ENCODE data around the gene GRIFIN.

The GRIFIN gene

DNA sequence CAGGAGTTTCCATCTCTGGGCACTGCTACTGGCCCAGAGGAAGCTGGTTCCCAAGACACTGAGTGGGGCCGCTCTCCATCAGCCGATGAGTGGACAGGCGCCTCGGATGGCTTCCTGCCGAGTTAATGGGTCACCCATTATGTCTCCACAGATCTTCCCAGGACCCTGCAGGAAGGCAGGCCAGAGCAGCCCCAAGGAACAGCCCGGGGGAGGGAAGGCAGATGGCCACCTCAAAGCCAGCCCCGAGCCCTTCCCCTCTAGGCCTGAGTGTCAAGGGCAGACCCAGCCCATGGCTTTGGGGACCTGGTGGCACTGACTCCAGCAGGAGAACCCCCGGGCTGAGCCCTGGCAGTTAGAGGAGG, 40.0 kb upstream of the GRIFIN start:
- Mint-ChIP-seq H3K27me3 (no peaks in the 10 kb centered on the region), H3K9me3 (no peaks in the 10 kb centered on the region), H3K4me1 (peaks cover 41% of the 10 kb centered on the region), H3K27ac (no peak overlapping the region), H3K4me3 (no peak overlapping the region)
- ATAC-seq: no peak
- no peak for DNase-seq

DNA sequence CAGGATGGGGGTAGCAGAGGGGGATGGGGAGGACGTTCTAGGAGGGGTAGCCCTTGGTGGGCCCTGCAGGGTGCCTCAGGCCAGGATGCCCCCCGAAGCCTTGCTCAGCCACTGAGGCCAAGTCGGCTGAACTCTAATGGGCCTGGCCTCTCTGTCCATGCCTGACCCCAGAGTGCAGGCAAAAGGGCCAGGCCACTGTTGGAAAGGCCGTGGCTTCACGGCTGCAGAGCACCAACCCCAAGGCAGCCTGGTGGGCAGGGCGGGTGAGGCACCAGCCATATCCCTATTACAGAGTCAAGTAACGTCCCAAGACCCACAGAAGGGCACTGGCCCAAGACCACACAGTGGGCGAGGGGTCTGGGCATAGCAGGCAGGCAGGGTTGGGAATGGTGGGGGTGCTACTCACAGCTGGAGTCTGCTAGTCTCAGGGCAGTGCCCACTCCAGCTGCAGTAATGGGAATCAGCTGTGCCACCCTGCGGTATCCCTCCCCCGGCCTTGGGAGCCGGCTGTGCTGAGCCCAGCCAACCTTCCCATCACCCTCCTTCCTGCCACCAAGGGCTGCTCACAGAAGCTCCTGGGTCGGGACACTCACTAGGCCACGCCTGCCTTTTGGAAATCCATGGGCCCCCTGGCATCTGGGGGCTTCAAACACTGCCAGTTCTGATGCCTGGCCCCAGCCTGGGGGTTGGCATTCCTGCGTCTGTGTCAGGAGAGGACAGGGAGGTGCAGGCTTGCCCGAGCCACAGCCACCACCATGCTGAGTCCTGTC, 39.4 kb upstream of the GRIFIN start:
- H3K4me3 Mint-ChIP-seq: no peak overlapping the region
- H3K4me1 Mint-ChIP-seq: peaks cover 47% of the 10 kb centered on the region
- H3K27me3 Mint-ChIP-seq: no peaks in the 10 kb centered on the region
- H3K9me3 Mint-ChIP-seq: no peaks in the 10 kb centered on the region
- DNase-seq: no peak
- no peak overlapping the region for H3K27ac Mint-ChIP-seq
- no peak for ATAC-seq

DNA sequence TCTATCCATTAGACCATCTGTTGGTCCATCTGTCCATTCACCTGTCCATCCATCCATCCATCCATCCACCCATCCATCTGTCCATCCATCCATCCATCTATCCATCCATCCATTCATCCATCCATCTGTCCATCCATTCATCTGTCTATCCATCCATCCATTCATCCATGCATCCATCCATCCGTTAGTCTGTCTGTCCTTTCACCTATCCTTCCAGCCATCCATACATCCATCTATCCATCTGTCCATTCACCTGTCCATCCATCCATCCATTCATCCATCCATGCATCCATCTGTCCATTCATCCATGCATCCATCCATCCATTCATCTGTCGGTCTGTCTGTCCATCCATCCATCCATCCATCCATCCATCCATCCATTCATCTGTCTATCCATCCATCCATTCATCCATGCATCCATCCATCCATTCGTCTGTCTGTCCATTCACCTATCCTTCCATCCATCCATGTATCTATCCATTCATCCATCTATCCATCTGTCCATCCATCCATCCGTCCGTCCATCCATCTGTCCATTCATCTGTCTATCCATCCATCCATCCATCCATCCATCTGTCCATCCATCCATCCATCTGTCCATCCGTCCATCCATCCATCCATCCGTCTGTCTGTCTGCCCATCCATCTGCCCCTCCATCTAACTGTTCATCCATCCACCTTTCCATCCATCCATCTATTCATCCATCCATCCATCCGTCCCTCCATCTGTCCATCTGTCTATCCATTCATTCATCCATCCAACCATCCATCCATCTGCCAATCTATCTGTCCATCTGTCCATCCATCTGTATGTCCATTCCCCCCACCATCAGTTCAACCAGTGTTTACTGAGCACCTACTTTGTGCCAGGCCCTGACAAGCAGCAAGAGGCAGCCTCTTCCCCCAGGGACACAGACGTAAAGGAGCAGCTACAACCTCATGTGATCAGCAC, 38.5 kb upstream of the GRIFIN start:
- Mint-ChIP-seq H3K4me3 (no peak overlapping the region), H3K27me3 (no peaks in the 10 kb centered on the region), H3K27ac (no peak overlapping the region), H3K9me3 (no peaks in the 10 kb centered on the region), H3K4me1 (peaks cover 56% of the 10 kb centered on the region)
- ATAC-seq (no peak), DNase-seq (no peak)

- DNase-seq (peak in 1 of 2 donors; percentile 9), ATAC-seq (no peak)
- Mint-ChIP-seq H3K9me3 (no peaks in the 10 kb centered on the region), H3K4me3 (no peak overlapping the region), H3K4me1 (peaks cover 66% of the 10 kb centered on the region), H3K27ac (no peak overlapping the region), H3K27me3 (no peaks in the 10 kb centered on the region)
These were observed 37.5 kb upstream of the GRIFIN start for GRCh38 chr7:2513702-2514101.

GRCh38 chr7:2512713-2513112, 36.5 kb upstream of the GRIFIN start:
- peak in 1 of 2 donors; percentile 9 for DNase-seq
- peak overlapping the region; percentile 77 to 82 for H3K4me3 Mint-ChIP-seq
- H3K4me1 Mint-ChIP-seq: peaks cover 67% of the 10 kb centered on the region
- H3K27ac Mint-ChIP-seq: peak overlapping the region; percentile 48 to 94
- no peaks in the 10 kb centered on the region for H3K27me3 Mint-ChIP-seq
- no peaks in the 10 kb centered on the region for H3K9me3 Mint-ChIP-seq
- ATAC-seq: no peak

DNA sequence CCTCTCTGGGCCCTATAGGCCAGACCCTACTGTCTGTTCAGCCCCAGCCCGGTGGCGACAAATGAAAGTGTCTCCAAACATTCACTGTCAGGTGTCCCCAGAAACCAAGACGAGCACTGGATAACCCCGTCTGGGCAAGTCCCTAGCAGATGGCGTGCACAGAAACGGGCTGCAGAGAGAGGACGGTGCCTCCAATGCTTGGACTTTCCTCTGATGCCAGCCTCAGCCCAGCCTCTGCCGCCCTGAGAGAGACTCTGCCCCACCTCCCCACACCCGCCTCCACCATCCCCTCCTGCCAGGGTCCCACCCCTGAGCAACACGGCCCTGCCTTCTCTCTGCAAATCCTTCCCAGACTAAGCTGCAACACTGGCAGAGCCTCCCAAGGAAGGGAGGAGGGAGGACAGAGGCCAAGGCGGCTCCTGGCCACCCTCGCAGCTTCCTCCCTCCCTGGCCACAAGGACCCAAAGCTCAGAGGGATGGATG, 36.0 kb upstream of the GRIFIN start:
- peak overlapping the region; percentile 94 to 97 for H3K27ac Mint-ChIP-seq
- H3K4me3 Mint-ChIP-seq: peak overlapping the region; percentile 77 to 82
- ATAC-seq: peak; percentile 33
- H3K27me3 Mint-ChIP-seq: no peaks in the 10 kb centered on the region
- no peaks in the 10 kb centered on the region for H3K9me3 Mint-ChIP-seq
- DNase-seq: peak in 1 of 2 donors; percentile 55
- peaks cover 66% of the 10 kb centered on the region for H3K4me1 Mint-ChIP-seq

DNA sequence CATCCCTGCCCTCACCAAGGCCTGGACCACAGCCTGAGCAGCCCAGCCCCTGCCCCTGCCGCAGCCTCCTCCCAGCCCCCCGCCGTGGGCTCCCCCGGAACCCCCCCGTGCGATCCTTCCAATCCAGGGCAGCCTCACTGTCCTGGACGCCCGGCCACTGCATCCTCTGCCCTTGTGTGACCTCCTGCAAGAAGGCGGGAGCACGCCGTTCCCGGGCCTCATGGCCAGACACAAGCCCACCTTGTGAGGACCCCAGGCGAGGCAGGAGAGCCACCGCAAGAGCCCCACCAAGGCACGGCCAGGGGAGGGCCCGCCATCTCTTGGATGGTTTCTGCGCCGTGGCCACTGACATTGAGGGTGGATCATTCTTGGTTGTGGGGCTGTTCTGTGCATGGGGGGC, 35.6 kb upstream of the GRIFIN start:
- no peaks in the 10 kb centered on the region for H3K9me3 Mint-ChIP-seq
- no peak for ATAC-seq

GRCh38 chr7:2510909-2511768, 34.9 kb upstream of the GRIFIN start:
- Mint-ChIP-seq H3K27ac (peak overlapping the region; percentile 94 to 97), H3K27me3 (no peaks in the 10 kb centered on the region), H3K4me1 (peaks cover 64% of the 10 kb centered on the region), H3K9me3 (no peaks in the 10 kb centered on the region), H3K4me3 (peak overlapping the region; percentile 82 to 84)
- DNase-seq (peak in 1 of 2 donors; percentile 69), ATAC-seq (peak; percentile 63)

More for the DNA sequence above, 35.6 kb upstream of the GRIFIN start:
- Mint-ChIP-seq H3K27ac (peak overlapping the region; percentile 94 to 97), H3K27me3 (no peaks in the 10 kb centered on the region), H3K4me1 (peaks cover 64% of the 10 kb centered on the region), H3K4me3 (peak overlapping the region; percentile 82 to 84)
- no peak for DNase-seq

GRCh38 chr7:2510130-2510776, 34.1 kb upstream of the GRIFIN start:
- Mint-ChIP-seq H3K4me1 (peaks cover 64% of the 10 kb centered on the region), H3K9me3 (no peaks in the 10 kb centered on the region), H3K4me3 (peak overlapping the region; percentile 82 to 84), H3K27me3 (no peaks in the 10 kb centered on the region), H3K27ac (peak overlapping the region; percentile 73 to 97)
- DNase-seq (peak in 1 of 2 donors; percentile 10), ATAC-seq (no peak)

GRCh38 chr7:2509298-2509906, 33.2 kb upstream of the GRIFIN start:
- Mint-ChIP-seq H3K4me3 (peak overlapping the region; percentile 69 to 80), H3K27me3 (no peaks in the 10 kb centered on the region), H3K9me3 (no peaks in the 10 kb centered on the region), H3K27ac (no peak overlapping the region), H3K4me1 (peaks cover 64% of the 10 kb centered on the region)
- DNase-seq (no peak), ATAC-seq (no peak)

DNA sequence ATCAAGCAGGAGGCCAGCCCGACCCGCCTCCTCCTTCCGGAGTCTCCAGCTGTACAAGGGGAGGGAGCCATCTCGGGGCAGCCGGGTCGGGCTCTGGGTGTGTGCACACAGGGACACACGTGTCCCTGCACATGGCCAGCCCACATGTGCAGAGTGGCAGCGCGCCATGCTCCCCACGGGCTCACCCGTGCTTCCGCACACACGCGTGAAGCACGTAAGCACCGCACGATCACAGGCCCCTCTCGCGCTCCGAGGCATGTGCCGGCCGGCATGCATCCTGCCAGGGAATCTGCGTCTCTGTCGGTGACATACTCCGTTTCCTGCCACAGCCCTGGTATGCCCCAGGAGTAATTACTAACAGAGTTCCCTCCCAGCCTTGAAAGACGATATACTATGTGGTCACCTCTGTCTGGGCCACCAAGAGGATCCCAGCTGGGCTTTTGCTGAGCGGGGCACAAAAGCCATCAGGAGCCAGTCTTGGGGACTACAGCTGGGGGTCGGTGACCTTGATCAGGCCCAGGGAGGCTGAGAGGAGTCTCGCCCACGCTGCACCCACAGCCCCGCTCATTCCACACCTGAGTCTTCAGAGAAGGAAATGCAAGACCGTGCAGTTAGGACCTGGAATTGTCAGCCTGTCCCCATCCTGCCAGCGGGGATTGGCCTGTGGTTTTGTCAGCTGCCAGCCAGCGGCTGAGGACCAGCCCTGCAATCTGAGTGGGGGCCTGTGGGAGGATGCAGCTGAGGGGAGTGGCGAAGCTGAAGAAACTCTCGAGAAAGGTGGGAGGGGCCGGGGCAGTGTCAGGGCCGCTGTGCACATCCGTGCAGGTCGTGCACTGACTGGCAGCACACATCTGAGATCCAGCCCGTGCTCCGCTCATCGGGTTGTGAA, 32.4 kb upstream of the GRIFIN start:
- Mint-ChIP-seq H3K27ac (peak overlapping the region in 1 of 2 donors; percentile 40), H3K4me1 (peaks cover 70% of the 10 kb centered on the region), H3K27me3 (no peaks in the 10 kb centered on the region), H3K9me3 (no peaks in the 10 kb centered on the region), H3K4me3 (peak overlapping the region; percentile 69 to 80)
- ATAC-seq (peak; percentile 67), DNase-seq (peak in 1 of 2 donors; percentile 72)

DNA sequence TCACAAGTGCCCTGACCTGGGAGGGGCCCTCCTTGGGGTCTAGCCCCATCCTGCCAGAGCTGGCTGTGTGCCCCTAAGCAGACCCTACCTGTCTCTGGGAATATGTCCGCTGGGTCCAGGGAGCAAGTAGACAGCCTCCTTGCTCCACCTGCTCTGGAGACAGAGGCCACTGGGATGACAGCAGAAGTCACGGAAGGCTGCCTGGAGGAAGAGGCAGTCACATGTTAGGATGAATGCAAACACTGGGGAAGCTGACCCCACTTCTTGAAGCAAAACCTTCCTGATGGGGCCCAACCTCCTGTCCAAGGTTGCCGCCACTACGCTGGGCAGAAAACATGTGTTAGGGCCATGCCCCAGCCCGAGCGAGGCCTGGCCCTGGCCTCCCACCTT, 31.7 kb upstream of the GRIFIN start:
- no peak overlapping the region for H3K27ac Mint-ChIP-seq
- peaks cover 70% of the 10 kb centered on the region for H3K4me1 Mint-ChIP-seq
- DNase-seq (no peak), ATAC-seq (no peak)
- H3K4me3 Mint-ChIP-seq: peak overlapping the region in 1 of 2 donors; percentile 80
- H3K27me3 Mint-ChIP-seq: no peaks in the 10 kb centered on the region
- H3K9me3 Mint-ChIP-seq: no peaks in the 10 kb centered on the region

GRCh38 chr7:2507208-2507916, 31.2 kb upstream of the GRIFIN start:
- H3K27ac Mint-ChIP-seq: no peak overlapping the region

More at GRCh38 chr7:2507208-2507916, 31.2 kb upstream of the GRIFIN start:
- peaks cover 65% of the 10 kb centered on the region for H3K4me1 Mint-ChIP-seq
- H3K27me3 Mint-ChIP-seq: no peaks in the 10 kb centered on the region
- H3K4me3 Mint-ChIP-seq: peak overlapping the region in 1 of 2 donors; percentile 80
- no peak for ATAC-seq
- DNase-seq: no peak
- H3K9me3 Mint-ChIP-seq: no peaks in the 10 kb centered on the region

Data from stimulated activated naive CD8-positive, alpha-beta T cell treated with anti-CD3 and anti-CD28 coated beads, Interleukin-15, amount 100 ng/mL, for 72 hours (primary cell).